ENCODE data around the gene ANKRD33. TPM values are rescaled to one million over a fixed set of nuclear protein-coding genes. Genes with fewer than 3 reads are reported as not detected.

The ANKRD33 gene
- total and polyA plus RNA-seq, 2 of the 13 experiments (the other 11 are each of a cell fraction or from before 2014, with no cell fraction given) = 0.04 TPM; not detected in 1

- TF ChIP-seq ZBTB33 (CRISPR knock-in tag; IDR thresholded peaks at IDR 0.05) = peak; percentile 64; the same call in 1 of the 2 replicates
- TF ChIP-seq, protein P1, sequence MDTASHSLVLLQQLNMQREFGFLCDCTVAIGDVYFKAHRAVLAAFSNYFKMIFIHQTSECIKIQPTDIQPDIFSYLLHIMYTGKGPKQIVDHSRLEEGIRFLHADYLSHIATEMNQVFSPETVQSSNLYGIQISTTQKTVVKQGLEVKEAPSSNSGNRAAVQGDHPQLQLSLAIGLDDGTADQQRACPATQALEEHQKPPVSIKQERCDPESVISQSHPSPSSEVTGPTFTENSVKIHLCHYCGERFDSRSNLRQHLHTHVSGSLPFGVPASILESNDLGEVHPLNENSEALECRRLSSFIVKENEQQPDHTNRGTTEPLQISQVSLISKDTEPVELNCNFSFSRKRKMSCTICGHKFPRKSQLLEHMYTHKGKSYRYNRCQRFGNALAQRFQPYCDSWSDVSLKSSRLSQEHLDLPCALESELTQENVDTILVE (CRISPR knock-in tag; IDR thresholded peaks at IDR 0.05) = no peak
- TF ChIP-seq PCBP2 (optimal IDR thresholded peaks at IDR 0.05; ENCODE audit: low read depth, low read length, poor library complexity, severe bottlenecking) = no peak
- TF ChIP-seq NR2F1 (CRISPR knock-in tag; IDR thresholded peaks at IDR 0.05) = no peak
- TF ChIP-seq BORCS8-MEF2B (CRISPR knock-in tag; IDR thresholded peaks at IDR 0.05) = no peak
- TF ChIP-seq CREB1 (IDR thresholded peaks at IDR 0.05) = no peak
- TF ChIP-seq CREB1 (CRISPR knock-in tag; IDR thresholded peaks at IDR 0.05) = no peak
- no peak for TF ChIP-seq AGO2 (optimal IDR thresholded peaks at IDR 0.05; ENCODE audit: low read depth, low read length)
- no peak for TF ChIP-seq ZNF264 (CRISPR knock-in tag; IDR thresholded peaks at IDR 0.05)
- TF ChIP-seq ZMYM4 (CRISPR knock-in tag; IDR thresholded peaks at IDR 0.05) = no peak
- 0 out of 2 replicates have a peak, but pooled peaks have one; percentile 29 for TF ChIP-seq RBFOX2 (IDR thresholded peaks at IDR 0.05; ENCODE audit: low read depth, low read length)
- TF ChIP-seq ETV6 (CRISPR knock-in tag; conservative IDR thresholded peaks at IDR 0.05) = no peak
- TF ChIP-seq ZNF296 (CRISPR knock-in tag; conservative IDR thresholded peaks at IDR 0.05) = no peak
- peak; percentile 93 for TF ChIP-seq ZNF777 (CRISPR knock-in tag; IDR thresholded peaks at IDR 0.05)
- TF ChIP-seq ZNF891 (CRISPR knock-in tag; IDR thresholded peaks at IDR 0.05) = no peak
- no peak for TF ChIP-seq HDAC2 (CRISPR knock-in tag; IDR thresholded peaks at IDR 0.05)
- TF ChIP-seq, protein P2, sequence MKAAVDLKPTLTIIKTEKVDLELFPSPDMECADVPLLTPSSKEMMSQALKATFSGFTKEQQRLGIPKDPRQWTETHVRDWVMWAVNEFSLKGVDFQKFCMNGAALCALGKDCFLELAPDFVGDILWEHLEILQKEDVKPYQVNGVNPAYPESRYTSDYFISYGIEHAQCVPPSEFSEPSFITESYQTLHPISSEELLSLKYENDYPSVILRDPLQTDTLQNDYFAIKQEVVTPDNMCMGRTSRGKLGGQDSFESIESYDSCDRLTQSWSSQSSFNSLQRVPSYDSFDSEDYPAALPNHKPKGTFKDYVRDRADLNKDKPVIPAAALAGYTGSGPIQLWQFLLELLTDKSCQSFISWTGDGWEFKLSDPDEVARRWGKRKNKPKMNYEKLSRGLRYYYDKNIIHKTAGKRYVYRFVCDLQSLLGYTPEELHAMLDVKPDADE (CRISPR knock-in tag; IDR thresholded peaks at IDR 0.05) = no peak
- TF ChIP-seq MTA1 (CRISPR knock-in tag; IDR thresholded peaks at IDR 0.05; ENCODE audit: borderline replicate concordance) = no peak
- no peak for TF ChIP-seq ZBTB42 (CRISPR knock-in tag; IDR thresholded peaks at IDR 0.05)
- no peak for TF ChIP-seq ZNF766 (CRISPR knock-in tag; IDR thresholded peaks at IDR 0.05; ENCODE audit: borderline replicate concordance)
- TF ChIP-seq LCORL (IDR thresholded peaks at IDR 0.05) = no peak
- 0 out of 2 replicates have a peak, but pooled peaks have one; percentile 21 for TF ChIP-seq LCORL (CRISPR knock-in tag; IDR thresholded peaks at IDR 0.05)
- TF ChIP-seq NCOR1 (IDR thresholded peaks at IDR 0.05; ENCODE audit: borderline replicate concordance, low read length) = no peak
- no peak for TF ChIP-seq MEIS1 (CRISPR knock-in tag; IDR thresholded peaks at IDR 0.05; ENCODE audit: borderline replicate concordance)
These were observed 38.8 kb upstream of the ANKRD33 start (continued) for GRCh38 chr12:51848841-51849735.
